K562 (cell line): ENCODE data around the gene PMM1. TPM values are rescaled to one million over a fixed set of nuclear protein-coding genes. Genes with fewer than 3 reads are reported as not detected.

ENCODE experiments used
- BRD9 ChIP-seq: fragments of 450-650 bp; IDR thresholded peaks from 2 replicates; pipeline ENCODE4 v1.6.1; 2018; ENCODE audit warnings: low read depth; ENCODE audit not compliant: partially characterized antibody
- ERF ChIP-seq: fragments of 450-650 bp; formaldehyde crosslinking; IDR thresholded peaks from 2 replicates; pipeline ENCODE4 v1.4.0; 2020; ENCODE audit warnings: mild to moderate bottlenecking, mixed read lengths
- ETS2 ChIP-seq: IDR thresholded peaks from 2 replicates; pipeline ENCODE4 v1.6.1; 2016; ENCODE audit warnings: borderline replicate concordance, missing genetic modification characterization, mild to moderate bottlenecking, moderate library complexity, missing compliant biosample characterization; ENCODE audit not compliant: poor library complexity, severe bottlenecking
- FOSL1 ChIP-seq: fragments of 200-800 bp; sonication (Bioruptor generic); conservative IDR thresholded peaks from 2 replicates; pipeline ENCODE4 v1.6.1; 2016; ENCODE audit warnings: missing genetic modification characterization, missing compliant biosample characterization
- HNRNPK ChIP-seq: fragments of 200-400 bp; formaldehyde crosslinking; IDR thresholded peaks from one replicate; pipeline ENCODE4 v1.6.1; 2018; ENCODE audit warnings: mild to moderate bottlenecking, low read depth, low read length; ENCODE audit not compliant: poor library complexity, severe bottlenecking
- MAFG ChIP-seq: fragments of 450-650 bp; conservative IDR thresholded peaks from 2 replicates; pipeline ENCODE4 v1.6.1; 2016; ENCODE audit warnings: missing genetic modification characterization, missing compliant biosample characterization
- NFIX ChIP-seq: fragments of 250-450 bp; sonication (Bioruptor Pico); IDR thresholded peaks from 2 replicates; pipeline ENCODE4 v1.4.0; 2020; ENCODE audit warnings: low read depth, mild to moderate bottlenecking, moderate library complexity
- PRDM10 ChIP-seq: fragments of 450-650 bp; IDR thresholded peaks from 2 replicates; pipeline ENCODE4 v1.6.1; 2018; ENCODE audit not compliant: partially characterized antibody
- RBM14 ChIP-seq: fragments of 200-400 bp; formaldehyde crosslinking; IDR thresholded peaks from 2 replicates; pipeline ENCODE4 v1.6.1; 2018; ENCODE audit warnings: low read depth, mild to moderate bottlenecking, low read length, moderate library complexity, borderline replicate concordance; ENCODE audit not compliant: insufficient read depth
- RBM17 ChIP-seq: fragments of 200-400 bp; formaldehyde crosslinking; IDR thresholded peaks from 2 replicates; pipeline ENCODE4 v1.6.1; 2017; ENCODE audit warnings: low read depth, mild to moderate bottlenecking, low read length, borderline replicate concordance
- RNF219 ChIP-seq: fragments of 250-450 bp; sonication (Bioruptor Pico); IDR thresholded peaks from 2 replicates; pipeline ENCODE4 v1.5.0; 2022; ENCODE audit warnings: mild to moderate bottlenecking
- SAP30 ChIP-seq: fragments of 200-600 bp; sonication (generic); IDR thresholded peaks from 2 replicates; pipeline ENCODE4 v1.6.1; 2012; ENCODE audit warnings: borderline replicate concordance, low read depth, mild to moderate bottlenecking, moderate library complexity, low read length, control low read depth, inconsistent platforms; ENCODE audit not compliant: insufficient read depth, poor library complexity, severe bottlenecking
- SFPQ ChIP-seq: fragments of 200-400 bp; formaldehyde crosslinking; IDR thresholded peaks from 2 replicates; pipeline ENCODE4 v1.6.1; 2017; ENCODE audit warnings: mild to moderate bottlenecking, low read depth, low read length, moderate library complexity
- SMAD3 ChIP-seq: fragments of 450-650 bp; formaldehyde crosslinking; conservative IDR thresholded peaks from 2 replicates; pipeline ENCODE4 v1.4.0; 2020; ENCODE audit warnings: mild to moderate bottlenecking
- SMARCE1 ChIP-seq: fragments of 450-650 bp; IDR thresholded peaks from 2 replicates; pipeline ENCODE4 v1.7.1; 2016; ENCODE audit warnings: mild to moderate bottlenecking
- SUPT5H ChIP-seq: fragments of 450-650 bp; IDR thresholded peaks from 2 replicates; pipeline ENCODE4 v1.6.1; 2016
- ZBTB49 ChIP-seq: sonication (generic); formaldehyde crosslinking; IDR thresholded peaks from 2 replicates; pipeline ENCODE4 v1.8.0; 2022; ENCODE audit warnings: missing genetic modification reagents, mild to moderate bottlenecking, borderline replicate concordance
- polyA plus RNA-seq, 8 experiments: library from polyadenylated mRNA; depleted of rRNA in 4 of 8; stranded (reverse) in 5 of 8; unstranded in 3 of 8; fragments of >200 nt; fragmentation: Nextera tagmentation in 2 of 8; fragmentation: Illumina TruSeq in 1 of 8; extraction: Ambion mirVana in 2 of 8; extraction: Trizol in 1 of 8; gene quantifications; 2 replicates each; pipeline versions ENCODE4 v1.2.1 to v1.2.3, GENCODE V29; 2011 to 2014; ENCODE audit warnings: inconsistent platforms in 1 of 8, missing spikeins in 1 of 8
- total RNA-seq, 7 experiments: library from RNA; depleted of rRNA in 6 of 7; stranded (reverse); fragments of >200 nt in 6 of 7; fragmentation: Illumina TruSeq in 2 of 7; extraction: Trizol in 2 of 7; gene quantifications; 2 replicates each; pipeline versions ENCODE4 v1.2.1 to v1.2.3, GENCODE V29; 2011 to 2021; ENCODE audit warnings: low replicate concordance in 1 of 7

PMM1 gene
- total and polyA plus RNA-seq, 9 of the 15 experiments (the other 6 are each of a cell fraction or from before 2014, with no cell fraction given), result 10.2 to 31.7 (median 20.3) TPM

- TF ChIP-seq RNF219 (CRISPR knock-in tag) (no peak), RBM14 (no peak), ERF (peak; percentile 26; the same call in 1 of the 2 replicates), SMARCE1 (peak; percentile 67; the same call in 1 of the 2 replicates), MAFG (tag) (peak; percentile 80), PRDM10 (peak; percentile 80), ZBTB49 (no peak), NFIX (CRISPR knock-in tag) (no peak), SFPQ (no peak), HNRNPK (no peak), SMAD3 (CRISPR knock-in tag) (0 out of 2 replicates have a peak, but pooled peaks have one; percentile 7), SUPT5H (no peak), FOSL1 (peak; percentile 38; the same call in 1 of the 2 replicates), SAP30 (no peak), ETS2 (no peak), RBM17 (no peak), BRD9 (no peak)
Observed at GRCh38 chr22:41603873-41604332, 14.3 kb upstream of the PMM1 start (continued).
